HL-60 (cell line): Measurements from ENCODE around the gene MAPK10.

Experiments used
- CTCF ChIP-seq: IDR thresholded peaks from one replicate; pipeline ENCODE4 v1.5.1; 2011; ENCODE audit warnings: low read length, control low read depth, inconsistent platforms; ENCODE audit not compliant: insufficient read depth
- POLR2AphosphoS5 ChIP-seq: IDR thresholded peaks from 2 replicates; pipeline ENCODE4 v1.6.1; 2012; ENCODE audit warnings: low read depth
- REST ChIP-seq: IDR thresholded peaks from 2 replicates; pipeline ENCODE4 v1.6.1; 2012; ENCODE audit warnings: low read depth; ENCODE audit not compliant: insufficient replicate concordance
- SPI1 ChIP-seq: IDR thresholded peaks from 2 replicates; pipeline ENCODE4 v1.6.1; 2012; ENCODE audit warnings: low read depth, mild to moderate bottlenecking, borderline replicate concordance

GRCh38 chr4:86034616-86035015, 325.2 kb downstream of the MAPK10 start:
- TF ChIP-seq CTCF (no peak), POLR2AphosphoS5 (no peak), SPI1 (no peak), REST (no peak)
